UCSD-AML1 (cell line): ENCODE measurements around the gene POR.
"Not testable (repeated sequence)": the region's sequence is repeated elsewhere in the genome, so short reads cannot be mapped to it uniquely, and the experiment has no call there.

Experiments
- DNase-seq: peaks from one replicate; lab custom pipeline; 2025; ENCODE audit not compliant: unreplicated experiment; lab: John Stamatoyannopoulos, UW

POR gene

GRCh38 chr7:75988568-75989499, 73.9 kb downstream of the POR start:
- DNase-seq: no peak

GRCh38 chr7:75989500-75990388, 74.8 kb downstream of the POR start:
- no peak for DNase-seq

- no peak for DNase-seq
Measured at GRCh38 chr7:75991531-75992082, 76.7 kb downstream of the POR start.

- no peak for DNase-seq
Measured at GRCh38 chr7:75992083-75992755, 77.3 kb downstream of the POR start.

- no peak for DNase-seq
Measured at GRCh38 chr7:75993689-75994387, 78.9 kb downstream of the POR start.

DNA sequence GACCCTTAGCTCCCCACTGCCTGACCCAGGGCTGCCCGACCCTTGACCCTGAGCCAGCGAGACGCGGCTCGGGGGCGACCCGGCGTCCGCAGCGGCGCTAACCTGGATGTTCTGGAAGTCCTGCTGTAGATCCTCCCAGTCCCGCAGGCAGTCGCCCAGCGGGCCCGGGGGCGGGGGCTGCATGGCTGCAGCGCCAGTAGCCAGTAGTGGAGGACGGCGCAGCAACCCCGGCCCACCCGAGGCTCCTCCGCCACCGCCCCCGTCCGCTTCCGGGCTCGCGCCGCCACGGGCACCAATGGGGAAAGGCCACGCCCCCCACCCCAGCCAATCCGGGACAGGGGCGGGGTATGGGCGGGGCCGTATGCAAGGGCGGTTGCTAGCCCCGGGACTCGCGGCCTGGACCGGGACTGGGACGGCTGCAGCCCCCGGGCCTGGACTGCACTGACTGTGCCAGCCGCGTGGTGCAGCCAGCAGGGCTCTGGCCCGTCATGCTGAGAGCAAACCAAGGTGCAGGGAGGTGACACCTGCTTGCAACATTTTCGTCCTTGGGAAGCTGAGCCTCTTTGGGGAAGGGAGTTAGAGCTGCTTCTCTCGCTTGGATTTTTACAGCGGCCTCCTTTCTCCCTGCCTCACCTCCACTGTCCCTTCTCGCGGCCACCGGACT, 79.6 kb downstream of the POR start, which contains the start of gene TMEM120A:
Gene TMEM120A (minus strand): TSS at position 208 of the 664 bp plus-strand sequence. CDS start 25 bp downstream, at position 183.
- DNase-seq: peak; percentile 80

- no peak for DNase-seq
Measured at GRCh38 chr7:75995052-75995471, 80.1 kb downstream of the POR start.

GRCh38 chr7:75995996-75996395, 81.0 kb downstream of the POR start:
- DNase-seq: no peak

DNA sequence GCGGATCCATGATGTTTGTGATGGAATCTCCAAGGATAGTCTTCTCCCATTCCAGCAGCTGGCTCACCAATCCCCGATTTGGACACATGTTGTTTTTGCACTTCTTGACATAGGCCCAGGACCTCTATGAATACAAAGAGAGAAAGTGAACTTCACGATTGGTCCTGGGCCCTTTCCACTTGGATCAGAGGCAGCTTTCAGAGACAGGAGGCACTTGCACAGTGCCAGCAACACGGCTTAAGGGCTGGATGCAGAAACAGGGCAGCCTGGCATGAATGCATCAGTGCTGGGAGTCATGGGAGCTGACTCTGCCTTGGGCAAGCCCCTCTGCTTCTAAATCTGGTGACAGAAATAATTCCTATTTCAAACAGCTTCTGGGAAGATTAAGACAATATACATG, 81.5 kb downstream of the POR start:
- DNase-seq: no peak

GRCh38 chr7:75998038-75998437, 83.1 kb downstream of the POR start:
- DNase-seq: no peak

- DNase-seq: no peak
Measured at GRCh38 chr7:76000566-76000965, 85.6 kb downstream of the POR start.

GRCh38 chr7:76002139-76002538, 87.2 kb downstream of the POR start:
- no peak for DNase-seq

- DNase-seq: no peak
Measured at GRCh38 chr7:76002822-76003221, 87.9 kb downstream of the POR start.

DNA sequence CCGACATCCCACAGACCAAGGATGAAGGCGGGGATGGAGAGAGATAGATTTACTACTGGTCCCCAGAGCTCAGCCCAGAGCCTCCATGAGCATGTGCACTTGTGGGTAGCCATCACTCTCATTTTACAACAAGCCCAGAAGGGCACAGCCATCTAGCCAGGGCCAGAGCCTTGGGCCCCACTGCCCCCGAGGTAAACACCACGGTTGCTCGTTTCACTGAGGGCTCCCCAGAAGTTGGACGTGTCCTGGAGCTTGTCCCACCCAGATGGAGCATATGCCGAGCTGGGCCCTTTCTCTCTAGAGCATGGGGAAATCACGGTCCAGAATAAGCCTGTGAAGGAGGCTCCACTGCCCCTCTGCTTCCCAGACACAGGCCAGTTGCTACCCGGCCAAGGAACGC, 88.4 kb downstream of the POR start:
- DNase-seq: no peak

DNA sequence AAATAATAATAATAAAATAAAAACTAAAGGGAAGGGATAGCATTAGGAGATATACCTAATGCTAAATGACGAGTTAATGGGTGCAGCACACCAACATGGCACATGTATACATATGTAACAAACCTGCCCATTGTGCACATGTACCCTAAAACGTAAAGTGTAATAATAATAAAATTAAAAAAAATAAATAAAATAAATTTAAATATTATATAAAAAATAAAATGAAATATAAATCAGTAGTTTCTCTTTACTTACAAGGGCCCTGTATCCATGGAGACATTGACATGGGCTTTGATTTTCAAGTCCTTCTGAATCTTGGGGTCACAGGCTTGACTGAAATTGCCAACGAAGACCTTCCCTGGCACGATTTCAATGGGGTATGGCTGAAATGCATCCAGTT, 90.0 kb downstream of the POR start:
- not testable (repeated sequence) for DNase-seq

- no peak for DNase-seq
Measured at GRCh38 chr7:76008156-76008687, 93.3 kb downstream of the POR start.

- DNase-seq: no peak
Measured at GRCh38 chr7:76009672-76010600, 95.0 kb downstream of the POR start.

- no peak for DNase-seq
Measured at GRCh38 chr7:76011442-76011861, 96.5 kb downstream of the POR start.
